ENCODE measurements around the gene ITIH5. TPM values are rescaled to one million over a fixed set of nuclear protein-coding genes. Genes with fewer than 3 reads are reported as not detected.

Gene ITIH5
- total and polyA plus RNA-seq, 2 of the 13 experiments (the other 11 are each of a cell fraction or from before 2014, with no cell fraction given): 4.7 to 8.9 TPM

- no peak for TF ChIP-seq ZNF530 (CRISPR knock-in tag; IDR thresholded peaks at IDR 0.05; ENCODE audit: low read depth)
- TF ChIP-seq HMGXB3 (CRISPR knock-in tag; IDR thresholded peaks at IDR 0.05; ENCODE audit: borderline replicate concordance): no peak; the same call in 1 of the 2 replicates
- TF ChIP-seq ZEB1 (IDR thresholded peaks at IDR 0.05; ENCODE audit: insufficient replicate concordance, low read depth): no peak
- no peak for TF ChIP-seq CERS6 (CRISPR knock-in tag; IDR thresholded peaks at IDR 0.05)
- peak; percentile 78 for TF ChIP-seq YY1 (IDR thresholded peaks at IDR 0.05; ENCODE audit: insufficient read depth, insufficient replicate concordance, low read depth, low read length)
- no peak for TF ChIP-seq ZNF75D (CRISPR knock-in tag; IDR thresholded peaks at IDR 0.05; ENCODE audit: borderline replicate concordance)
- peak; percentile 97 to 99 for TF ChIP-seq NR2F1 (CRISPR knock-in tag; IDR thresholded peaks at IDR 0.05)
- TF ChIP-seq SALL2 (CRISPR knock-in tag; IDR thresholded peaks at IDR 0.05): 0 out of 2 replicates have a peak, but pooled peaks have one; percentile 29
- peak; percentile 70 for TF ChIP-seq ATF3 (CRISPR knock-in tag; IDR thresholded peaks at IDR 0.05)
- peak; percentile 57; the same call in 1 of the 2 replicates for TF ChIP-seq MYPOP (CRISPR knock-in tag; IDR thresholded peaks at IDR 0.05)
- TF ChIP-seq DMAP1 (CRISPR knock-in tag; IDR thresholded peaks at IDR 0.05): peak; percentile 65; the same call in 1 of the 2 replicates
- TF ChIP-seq ZBTB38 (CRISPR knock-in tag; IDR thresholded peaks at IDR 0.05): no peak
- peak; percentile 97 for TF ChIP-seq MED1 (CRISPR knock-in tag; IDR thresholded peaks at IDR 0.05)
- TF ChIP-seq TARDBP (CRISPR knock-in tag; IDR thresholded peaks at IDR 0.05): peak; percentile 68
- no peak for TF ChIP-seq SMAD1 (CRISPR knock-in tag; IDR thresholded peaks at IDR 0.05; ENCODE audit: borderline replicate concordance, low read depth)
- TF ChIP-seq RXRB (CRISPR knock-in tag; IDR thresholded peaks at IDR 0.05; ENCODE audit: borderline replicate concordance): peak; percentile 94
- TF ChIP-seq SNAI1 (CRISPR knock-in tag; IDR thresholded peaks at IDR 0.05; ENCODE audit: borderline replicate concordance): no peak
- no peak for TF ChIP-seq CBX2 (IDR thresholded peaks at IDR 0.05; ENCODE audit: low read depth, low read length)
- TF ChIP-seq CBX2 (CRISPR knock-in tag; IDR thresholded peaks at IDR 0.05; ENCODE audit: low read depth): no peak
- no peak for TF ChIP-seq MXD3 (CRISPR knock-in tag; IDR thresholded peaks at IDR 0.05)
- TF ChIP-seq ZNF670 (CRISPR knock-in tag; IDR thresholded peaks at IDR 0.05; ENCODE audit: borderline replicate concordance): peak; percentile 40; the same call in 1 of the 2 replicates
- TF ChIP-seq SP140L (CRISPR knock-in tag; IDR thresholded peaks at IDR 0.05; ENCODE audit: borderline replicate concordance): no peak
- TF ChIP-seq RARG (CRISPR knock-in tag; IDR thresholded peaks at IDR 0.05; ENCODE audit: low read depth): no peak
- no peak for TF ChIP-seq ZBTB7A (CRISPR knock-in tag; IDR thresholded peaks at IDR 0.05)
These were observed 33.9 kb upstream of the ITIH5 start (continued) for GRCh38 chr10:7700577-7701125.
